Thyroid gland (tissue), 4 donors: ENCODE data around the gene CHAF1B. TPM values are rescaled to one million over a fixed set of nuclear protein-coding genes. Genes with fewer than 3 reads are reported as not detected.

ENCODE experiments used
- DNase-seq, 2 donors: peaks; one replicate each; pipeline ENCODE4 v3.0.0-alpha.2; 2019
- H3K27ac ChIP-seq, 3 donors: fragments of 200-600 bp; sonication (generic); 1 replicate in 2 of 3; 2 replicates in 1 of 3; pipeline ENCODE4 v1.5.1; 2016 to 2019; ENCODE audit warnings: mild to moderate bottlenecking in 1 of 3, moderate library complexity in 1 of 3
- H3K27me3 ChIP-seq: fragments of 200-600 bp; sonication (generic); one replicate; pipeline ENCODE4 v1.5.1; 2019
- H3K36me3 ChIP-seq, 2 donors: fragments of 200-600 bp; sonication (generic); one replicate each; pipeline ENCODE4 v1.5.1; 2016 to 2019
- H3K4me1 ChIP-seq, 2 donors: fragments of 200-600 bp; sonication (generic); one replicate each; pipeline ENCODE4 v1.5.1; 2017 to 2019
- H3K4me3 ChIP-seq, 3 donors: fragments of 200-600 bp; sonication (generic); replicated peaks in 1 of 3; 1 replicate in 2 of 3; 2 replicates in 1 of 3; pipeline ENCODE4 v1.5.1; 2016; ENCODE audit warnings: mild to moderate bottlenecking in 1 of 3
- H3K9me3 ChIP-seq: fragments of 200-600 bp; sonication (generic); one replicate; pipeline ENCODE4 v1.5.1; 2017
- POLR2A ChIP-seq, 2 donors: fragments of 450-650 bp; IDR thresholded peaks; one replicate each; pipeline ENCODE4 v1.6.1; 2017; ENCODE audit warnings: antibody characterized with exemption in 2 of 2, mild to moderate bottlenecking in 2 of 2, moderate library complexity in 1 of 2
- WGBS, 2 donors: methylation state at CpG; one replicate each; pipeline ENCODE4 v1.1.5; 2017; 5-methylcytosine and 5-hydroxymethylcytosine counted together
- intact Hi-C: fragments of 100-400 bp; cut with DNase I; formaldehyde crosslinking; loops from one replicate; pipeline ENCODE4 v1.15.1; 2023
- small RNA-seq: library from RNA; depleted of rRNA; stranded (forward); fragments of <200 nt; gene quantifications from one replicate; pipeline ENCODE3, GENCODE V24; 2016
- total RNA-seq, 4 donors: library from RNA; depleted of rRNA; stranded (reverse); fragments of >200 nt; gene quantifications; one replicate each; pipeline ENCODE4 v1.2.3, GENCODE V29; 2016
- TF ChIP-seq, protein P1 (sequence below), 6 experiments: fragments of 200-600 bp in 3 of 6; fragments of 450-650 bp in 3 of 6; sonication (generic) in 3 of 6; IDR thresholded peaks; one replicate each; pipeline ENCODE4 v1.5.1; 2016 to 2019; ENCODE audit warnings: antibody characterized with exemption in 6 of 6, mild to moderate bottlenecking in 2 of 6, inconsistent platforms in 1 of 6, moderate library complexity in 1 of 6

CHAF1B gene
- total RNA-seq, 4 donors from 2014 or later = 0.89 to 1.7 (median 0.99) TPM

DNA sequence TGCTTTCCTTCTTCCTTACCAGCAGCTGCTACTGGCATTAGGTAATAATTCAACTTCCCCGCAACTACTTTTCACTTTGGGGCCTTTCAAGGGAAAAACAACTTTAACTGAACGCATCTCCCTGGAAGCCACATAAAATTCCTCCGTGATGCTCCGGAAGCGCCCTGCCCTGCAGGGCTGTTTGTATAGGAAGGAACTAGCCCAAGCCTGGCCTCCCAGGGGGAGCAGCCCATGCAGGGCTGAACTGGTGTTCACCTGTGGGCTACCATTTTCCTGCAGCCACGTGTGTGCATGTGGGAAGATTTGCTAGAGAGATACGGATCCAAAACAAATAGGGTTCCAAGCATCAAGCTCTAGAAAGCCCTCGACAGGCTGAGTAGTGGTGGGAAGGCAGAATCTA is 80.3 kb downstream of the CHAF1B start:
- no peak overlapping the region for H3K27ac ChIP-seq
- H3K4me3 ChIP-seq = no peak overlapping the region
- no peak for TF ChIP-seq POLR2A (IDR thresholded peaks at IDR 0.05)
- no peaks in the 10 kb centered on the region for H3K4me1 ChIP-seq
- intact Hi-C loops = no loop called here
- no peaks in the 10 kb centered on the region for H3K27me3 ChIP-seq
- no peaks in the 10 kb centered on the region for H3K9me3 ChIP-seq
- 52 to 63% methylated on average over 8 of the region's 8 CpGs for WGBS, 2 donors
- no peaks in the 10 kb centered on the region for H3K36me3 ChIP-seq
- no peak for DNase-seq

- DNase-seq = no peak
- H3K36me3 ChIP-seq = no peaks in the 10 kb centered on the region
- H3K27ac ChIP-seq = no peak overlapping the region
- H3K9me3 ChIP-seq = no peaks in the 10 kb centered on the region
- H3K27me3 ChIP-seq = no peaks in the 10 kb centered on the region
- WGBS, 2 donors = 79 to 85% methylated on average over 8 of the region's 8 CpGs
- H3K4me1 ChIP-seq = no peaks in the 10 kb centered on the region
- H3K4me3 ChIP-seq = no peak overlapping the region
- TF ChIP-seq POLR2A (IDR thresholded peaks at IDR 0.05) = no peak
- TF ChIP-seq, protein P1, sequence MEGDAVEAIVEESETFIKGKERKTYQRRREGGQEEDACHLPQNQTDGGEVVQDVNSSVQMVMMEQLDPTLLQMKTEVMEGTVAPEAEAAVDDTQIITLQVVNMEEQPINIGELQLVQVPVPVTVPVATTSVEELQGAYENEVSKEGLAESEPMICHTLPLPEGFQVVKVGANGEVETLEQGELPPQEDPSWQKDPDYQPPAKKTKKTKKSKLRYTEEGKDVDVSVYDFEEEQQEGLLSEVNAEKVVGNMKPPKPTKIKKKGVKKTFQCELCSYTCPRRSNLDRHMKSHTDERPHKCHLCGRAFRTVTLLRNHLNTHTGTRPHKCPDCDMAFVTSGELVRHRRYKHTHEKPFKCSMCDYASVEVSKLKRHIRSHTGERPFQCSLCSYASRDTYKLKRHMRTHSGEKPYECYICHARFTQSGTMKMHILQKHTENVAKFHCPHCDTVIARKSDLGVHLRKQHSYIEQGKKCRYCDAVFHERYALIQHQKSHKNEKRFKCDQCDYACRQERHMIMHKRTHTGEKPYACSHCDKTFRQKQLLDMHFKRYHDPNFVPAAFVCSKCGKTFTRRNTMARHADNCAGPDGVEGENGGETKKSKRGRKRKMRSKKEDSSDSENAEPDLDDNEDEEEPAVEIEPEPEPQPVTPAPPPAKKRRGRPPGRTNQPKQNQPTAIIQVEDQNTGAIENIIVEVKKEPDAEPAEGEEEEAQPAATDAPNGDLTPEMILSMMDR (IDR thresholded peaks at IDR 0.05) = no peak
- intact Hi-C loops = no loop called here
Observed at GRCh38 chr21:36466061-36466511, 80.9 kb downstream of the CHAF1B start.

Small RNA genes within 50 kb of the gene (small RNA-seq; reads per million reads assigned to genes)
- not detected for gene ATP5MFP1

Other genes starting within 250 kb of the CHAF1B start
- gene DOP1B, start 228.6 kb upstream of the CHAF1B start, total RNA-seq = 10 to 100 TPM; 15.9 to 28.1 (median 20.4) TPM
- gene MORC3, start 65.2 kb upstream of the CHAF1B start, total RNA-seq = 10 to 100 TPM; 40.3 to 49.9 (median 42.8) TPM
- gene CLDN14, start 94.7 kb downstream of the CHAF1B start, total RNA-seq = not detected